H1 (cell line): ENCODE data around the gene ZBTB48. TPM values are rescaled to one million over a fixed set of nuclear protein-coding genes. Genes with fewer than 3 reads are reported as not detected.

ENCODE experiments used
- CTCF ChIA-PET: fragments of 300-600 bp; sonication (Branson Sonifier 250); formaldehyde crosslinking; loops from one replicate; lab custom pipeline; 2021; ENCODE audit not compliant: partially characterized antibody; lab: Charles Lee
- POLR2A ChIA-PET: fragments of 300-600 bp; sonication (Branson Sonifier 250); formaldehyde crosslinking; loops from one replicate; lab custom pipeline; 2021; ENCODE audit warnings: inconsistent platforms; ENCODE audit not compliant: partially characterized antibody; lab: Charles Lee
- DNase-seq, 2 experiments: peaks; one replicate each; pipeline versions ENCODE4 v3.0.0 to v3.0.0-alpha.2; 2010 to 2022; ENCODE audit warnings: low spot score in 2 of 2, low read depth in 1 of 2, mixed read lengths in 1 of 2
- FAIRE-seq: peaks from 2 replicates; lab custom pipeline; 2011; peaks lifted over from hg19 to GRCh38; lab: Jason Lieb, UNC
- H2AFZ ChIP-seq: 2 replicates; pipeline ENCODE4 v1.8.1; 2012; ENCODE audit warnings: low read length, inconsistent platforms
- H2AK5ac ChIP-seq: 2 replicates; pipeline ENCODE4 v1.6.1; 2013; ENCODE audit warnings: low read depth, low read length
- H2BK120ac ChIP-seq: replicated peaks from 2 replicates; pipeline ENCODE3; 2013; ENCODE audit warnings: low read depth, low read length, inconsistent platforms
- H2BK12ac ChIP-seq: 2 replicates; pipeline ENCODE4 v1.6.1; 2013; ENCODE audit warnings: low read depth, low read length
- H2BK15ac ChIP-seq: 2 replicates; pipeline ENCODE4 v1.6.1; 2013; ENCODE audit warnings: low read length
- H2BK20ac ChIP-seq: 2 replicates; pipeline ENCODE4 v1.6.1; 2013; ENCODE audit warnings: low read length
- H2BK5ac ChIP-seq: 2 replicates; pipeline ENCODE4 v1.6.1; 2013; ENCODE audit warnings: low read depth, low read length
- H3K14ac ChIP-seq: 2 replicates; pipeline ENCODE4 v1.6.1; 2013; ENCODE audit warnings: inconsistent platforms; ENCODE audit not compliant: insufficient read length
- H3K18ac ChIP-seq: 2 replicates; pipeline ENCODE4 v1.6.1; 2013; ENCODE audit warnings: low read length; ENCODE audit errors: extremely low read depth
- H3K23ac ChIP-seq: 2 replicates; pipeline ENCODE4 v1.6.1; 2013; ENCODE audit warnings: inconsistent platforms; ENCODE audit not compliant: insufficient read length
- H3K23me2 ChIP-seq: 2 replicates; pipeline ENCODE4 v1.6.1; 2013; ENCODE audit warnings: low read depth, low read length
- H3K27ac ChIP-seq: 2 replicates; pipeline ENCODE4 v1.6.1; 2011; ENCODE audit warnings: low read depth, low read length, inconsistent platforms
- H3K27me3 ChIP-seq, 4 experiments: replicated peaks in 1 of 4; 1 replicate in 1 of 4; 2 replicates in 3 of 4; pipeline versions ENCODE4 v1.6.1 to v1.8.1; 2011 to 2013; ENCODE audit warnings: low read length in 3 of 4, mild to moderate bottlenecking in 3 of 4, inconsistent platforms in 2 of 4, mixed read lengths in 2 of 4, moderate library complexity in 1 of 4; ENCODE audit not compliant: control insufficient read depth in 3 of 4, insufficient read depth in 3 of 4; ENCODE audit errors: extremely low read depth in 1 of 4
- H3K36me3 ChIP-seq, 4 experiments: 2 replicates each; pipeline versions ENCODE4 v1.6.1 to v1.8.1; 2011 to 2013; ENCODE audit warnings: mild to moderate bottlenecking in 4 of 4, low read length in 3 of 4, moderate library complexity in 2 of 4, control low read depth in 1 of 4, inconsistent platforms in 1 of 4; ENCODE audit not compliant: insufficient read depth in 4 of 4, control insufficient read depth in 2 of 4
- H3K4ac ChIP-seq: replicated peaks from 2 replicates; pipeline ENCODE3; 2013; ENCODE audit warnings: low read length, low read depth, mixed read lengths, inconsistent platforms; ENCODE audit not compliant: insufficient read length
- H3K4me1 ChIP-seq, 4 experiments: replicated peaks in 1 of 4; 1 replicate in 1 of 4; 2 replicates in 3 of 4; pipeline versions ENCODE4 v1.6.1 to v1.8.1; 2011 to 2013; ENCODE audit warnings: low read length in 3 of 4, inconsistent platforms in 2 of 4, mixed read lengths in 1 of 4; ENCODE audit not compliant: insufficient read depth in 4 of 4, control insufficient read depth in 3 of 4
- H3K4me2 ChIP-seq, 2 experiments: 2 replicates each; pipeline versions ENCODE4 v1.6.1 to v1.8.1; 2011 to 2013; ENCODE audit warnings: low read depth in 2 of 2, low read length in 2 of 2, control low read depth in 1 of 2, inconsistent platforms in 1 of 2, mild to moderate bottlenecking in 1 of 2; ENCODE audit not compliant: insufficient read depth in 1 of 2
- H3K4me3 ChIP-seq, 4 experiments: fragments of 200-600, 300-600 bp in 1 of 4; sonication (generic), shearing (Covaris generic), sonication (Bioruptor Twin) in 1 of 4; 2 replicates each; pipeline versions ENCODE4 v1.5.1 to v1.8.1; 2011 to 2016; ENCODE audit warnings: low read length in 4 of 4, low read depth in 3 of 4, control low read depth in 2 of 4, inconsistent platforms in 2 of 4, mild to moderate bottlenecking in 2 of 4, mixed read lengths in 1 of 4, moderate library complexity in 1 of 4; ENCODE audit not compliant: insufficient read depth in 2 of 4; ENCODE audit errors: extremely low read depth in 1 of 4
- H3K56ac ChIP-seq: replicated peaks from 2 replicates; pipeline ENCODE3; 2013; ENCODE audit warnings: low read depth, mild to moderate bottlenecking, mixed read lengths, low read length, inconsistent platforms; ENCODE audit not compliant: insufficient read length
- H3K79me1 ChIP-seq: 2 replicates; pipeline ENCODE4 v1.6.1; 2013; ENCODE audit warnings: low read depth, low read length, control low read depth
- H3K79me2 ChIP-seq, 2 experiments: 2 replicates each; pipeline versions ENCODE4 v1.6.1 to v1.8.1; 2012 to 2013; ENCODE audit warnings: low read length in 2 of 2, mild to moderate bottlenecking in 2 of 2, inconsistent platforms in 1 of 2; ENCODE audit not compliant: insufficient read depth in 2 of 2, control insufficient read depth in 1 of 2
- H3K9ac ChIP-seq, 4 experiments: replicated peaks in 1 of 4; 1 replicate in 1 of 4; 2 replicates in 3 of 4; pipeline versions ENCODE4 v1.6.1 to v1.8.1; 2011 to 2013; ENCODE audit warnings: low read depth in 3 of 4, low read length in 3 of 4, control low read depth in 2 of 4, mild to moderate bottlenecking in 2 of 4, moderate library complexity in 2 of 4, inconsistent platforms in 1 of 4; ENCODE audit errors: extremely low read depth in 1 of 4
- H3K9me3 ChIP-seq, 2 experiments: 2 replicates each; pipeline versions ENCODE4 v1.6.1 to v1.8.1; 2012 to 2013; ENCODE audit warnings: mild to moderate bottlenecking in 2 of 2, moderate library complexity in 2 of 2, control low read depth in 1 of 2, inconsistent platforms in 1 of 2, low read depth in 1 of 2, low read length in 1 of 2, mixed read lengths in 1 of 2; ENCODE audit not compliant: insufficient read depth in 2 of 2
- H4K20me1 ChIP-seq, 2 experiments: replicated peaks in 1 of 2; 2 replicates each; pipeline versions ENCODE3 to v1.8.1; 2011 to 2013; ENCODE audit warnings: inconsistent platforms in 2 of 2, low read length in 2 of 2, mild to moderate bottlenecking in 1 of 2; ENCODE audit not compliant: insufficient read depth in 2 of 2, control insufficient read depth in 1 of 2
- H4K5ac ChIP-seq: 2 replicates; pipeline ENCODE4 v1.6.1; 2013; ENCODE audit warnings: low read length, low read depth, mixed read lengths, inconsistent platforms; ENCODE audit not compliant: insufficient read length
- H4K8ac ChIP-seq: 2 replicates; pipeline ENCODE4 v1.8.0; 2013; ENCODE audit warnings: mild to moderate bottlenecking, moderate library complexity, low read length, inconsistent platforms; ENCODE audit not compliant: insufficient read depth; ENCODE audit errors: extremely low read depth
- H4K91ac ChIP-seq: replicated peaks from 2 replicates; pipeline ENCODE3; 2013; ENCODE audit warnings: low read length, mixed read lengths, inconsistent platforms; ENCODE audit not compliant: insufficient read length
- CBX5 ChIP-seq: fragments of 300-800, 300-1000 bp; sonication (generic); IDR thresholded peaks from 2 replicates; pipeline ENCODE4 v1.7.1; 2016; ENCODE audit warnings: antibody characterized with exemption, low read length, low read depth
- CBX8 ChIP-seq: fragments of 300-800, 300-1000 bp; sonication (generic); IDR thresholded peaks from 2 replicates; pipeline ENCODE4 v1.7.1; 2016; ENCODE audit warnings: low read depth, low read length, borderline replicate concordance
- CTCF ChIP-seq, 3 experiments: IDR thresholded peaks; 1 replicate in 2 of 3; 2 replicates in 1 of 3; pipeline versions ENCODE4 v1.5.1 to v1.6.1; 2011; ENCODE audit warnings: low read length in 3 of 3, mild to moderate bottlenecking in 3 of 3, inconsistent platforms in 2 of 3, low read depth in 1 of 3, moderate library complexity in 1 of 3; ENCODE audit not compliant: insufficient read depth in 1 of 3; ENCODE audit errors: control extremely low read depth in 1 of 3
- KDM5A ChIP-seq: fragments of 200-600 bp; IDR thresholded peaks from 2 replicates; pipeline ENCODE4 v1.7.1; 2012; ENCODE audit warnings: mild to moderate bottlenecking, low read length, inconsistent platforms, mixed read lengths
- MAX ChIP-seq: IDR thresholded peaks from 2 replicates; pipeline ENCODE4 v1.6.1; 2012; ENCODE audit warnings: inconsistent platforms
- NANOG ChIP-seq: IDR thresholded peaks from 2 replicates; pipeline ENCODE4 v1.6.1; 2011; ENCODE audit warnings: low read length, low read depth, mild to moderate bottlenecking, inconsistent platforms; ENCODE audit not compliant: insufficient read depth, poor library complexity, severe bottlenecking
- RAD21 ChIP-seq, 2 experiments: IDR thresholded peaks in 1 of 2; conservative IDR thresholded peaks in 1 of 2; 2 replicates each; pipeline ENCODE4 v1.6.1; 2011; ENCODE audit warnings: low read depth in 2 of 2, low read length in 2 of 2, improper control_type of control experiment in 1 of 2, inconsistent platforms in 1 of 2, mild to moderate bottlenecking in 1 of 2, moderate library complexity in 1 of 2
- RXRA ChIP-seq: IDR thresholded peaks from 2 replicates; pipeline ENCODE4 v1.6.1; 2011; ENCODE audit warnings: low read depth, mild to moderate bottlenecking, low read length, moderate library complexity; ENCODE audit not compliant: insufficient read depth
- SAP30 ChIP-seq: fragments of 300-600 bp; sonication (generic); IDR thresholded peaks from 2 replicates; pipeline ENCODE4 v1.7.1; 2012; ENCODE audit warnings: low read length, moderate library complexity, mild to moderate bottlenecking, inconsistent platforms; ENCODE audit not compliant: insufficient read depth, insufficient replicate concordance
- TCF12 ChIP-seq: IDR thresholded peaks from 2 replicates; pipeline ENCODE4 v1.6.1; 2011; ENCODE audit warnings: low read depth, mild to moderate bottlenecking, low read length
- WGBS, 2 experiments: shearing (Covaris generic) in 1 of 2; methylation state at CpG; one replicate each; pipeline versions ENCODE4 v1.1.6 to v1.1.7; 2013 to 2015; ENCODE audit warnings: low lambda C conversion rate in 2 of 2, mixed read lengths in 2 of 2, inconsistent platforms in 1 of 2, low coverage in 1 of 2, missing lambda C conversion rate in 1 of 2; ENCODE audit not compliant: insufficient replicate concordance in 2 of 2, insufficient coverage in 1 of 2, insufficient read length in 1 of 2; ENCODE audit errors: extremely low coverage in 1 of 2, missing lambda C conversion rate in 1 of 2; 5-methylcytosine and 5-hydroxymethylcytosine counted together
- polyA plus RNA-seq, 7 experiments: library from polyadenylated mRNA; depleted of rRNA in 3 of 7; stranded (reverse) in 5 of 7; unstranded in 2 of 7; fragments of >200 nt in 5 of 7; fragments of 200-250 nt in 2 of 7; gene quantifications; 1 replicate in 5 of 7; 2 replicates in 1 of 7; 4 replicates in 1 of 7; pipeline versions ENCODE4 v1.2.1 to v1.2.3, GENCODE V29; 2011 to 2013; ENCODE audit warnings: missing spikeins in 2 of 7, mixed read lengths in 2 of 7
- total RNA-seq: library from RNA; stranded (reverse); fragmentation: NEBNext Ultra II Directional; extraction: Animal tissue kit (Norgen Biotek cat#: 25700); gene quantifications from 2 replicates; pipeline ENCODE4 v1.2.1, GENCODE V29; 2021

The ZBTB48 gene
- total and polyA plus RNA-seq, 2 of the 8 experiments (the other 6 are each of a cell fraction or from before 2014, with no cell fraction given): 28.2 to 28.8 TPM

- FAIRE-seq (no peak), DNase-seq (no peak)
- H3K9ac ChIP-seq: no peak overlapping the region
- H4K91ac ChIP-seq: no peak overlapping the region
- no peak overlapping the region for H2BK12ac ChIP-seq
- no peak overlapping the region for H3K4me2 ChIP-seq
- no peak overlapping the region for H3K56ac ChIP-seq
- H3K79me1 ChIP-seq: no peaks in the 10 kb centered on the region
- no peak overlapping the region for H2BK15ac ChIP-seq
- no peak overlapping the region for H3K27ac ChIP-seq
- no peak overlapping the region for H3K18ac ChIP-seq
- no peak overlapping the region for H4K8ac ChIP-seq
- 98% methylated on average over 3 of the region's 3 CpGs; no CpG with 5 or more reads in 1 of the 2 experiments for WGBS, 2 experiments
- H2AFZ ChIP-seq: no peak overlapping the region
- CTCF ChIA-PET: no interaction called here
- POLR2A ChIA-PET: interaction anchor here (1.2 kb wide), 1 partner anchor 9 kb away, joined by 4 read pairs; no protein-coding TSS in a partner anchor
- no peak overlapping the region for H4K5ac ChIP-seq
- no peak overlapping the region for H3K4ac ChIP-seq
- H3K27me3 ChIP-seq: no peaks in the 10 kb centered on the region
- H3K9me3 ChIP-seq: no peaks in the 10 kb centered on the region
- no peak overlapping the region for H3K23ac ChIP-seq
- no peaks in the 10 kb centered on the region for H3K79me2 ChIP-seq
- H2BK20ac ChIP-seq: no peak overlapping the region
- H3K36me3 ChIP-seq: peaks cover 20 to 68% (median 46%) of the 10 kb centered on the region in 4 experiments; a peak in 7 of 8 replicates
- no peaks in the 10 kb centered on the region for H3K23me2 ChIP-seq
- peaks cover 0 to 5% of the 10 kb centered on the region in 2 experiments for H4K20me1 ChIP-seq
- H3K4me3 ChIP-seq: no peak overlapping the region
- H2BK5ac ChIP-seq: no peak overlapping the region
- H3K4me1 ChIP-seq: no peaks in the 10 kb centered on the region
- H2BK120ac ChIP-seq: no peak overlapping the region
- H2AK5ac ChIP-seq: no peak overlapping the region
- H3K14ac ChIP-seq: no peak overlapping the region
- TF ChIP-seq RXRA (no peak), TCF12 (no peak), MAX (no peak), NANOG (no peak), SAP30 (no peak), RAD21 (IDR thresholded peaks at IDR 0.05 in 1 of 2, conservative IDR thresholded peaks at IDR 0.05 in 1 of 2; ENCODE audit: low read depth in 2 of 2, low read length in 2 of 2) (no peak), KDM5A (no peak), CBX8 (no peak), CBX5 (no peak), CTCF (IDR thresholded peaks at IDR 0.05; ENCODE audit: control extremely low read depth in 1 of 3, insufficient read depth in 1 of 3, low read depth in 1 of 3, low read length in 3 of 3) (no peak)
Measured at GRCh38 chr1:6544831-6545230, 35.0 kb upstream of the ZBTB48 start.
